OCI-LY1 (cell line): ENCODE data around the gene CAMTA1.

Experiments used
- H2AFZ ChIP-seq: fragments of 200-600 bp; sonication (generic), shearing (Covaris generic); 2 replicates; pipeline ENCODE4 v1.6.0; 2014; ENCODE audit warnings: antibody characterized with exemption, mild to moderate bottlenecking, low read length
- H3F3A ChIP-seq: fragments of 200-600 bp; sonication (generic), shearing (Covaris generic); 2 replicates; pipeline ENCODE4 v1.6.0; 2014; ENCODE audit warnings: mild to moderate bottlenecking, antibody characterized with exemption, low read length, moderate library complexity; ENCODE audit not compliant: insufficient read depth
- H3K27ac ChIP-seq: fragments of 200-600 bp; sonication (generic); 2 replicates; pipeline ENCODE4 v1.5.1; 2014; ENCODE audit warnings: low read length, mixed run types, mild to moderate bottlenecking, low read depth; ENCODE audit not compliant: poor library complexity, severe bottlenecking
- H3K27me3 ChIP-seq: fragments of 200-600 bp; sonication (generic); 2 replicates; pipeline ENCODE4 v1.6.0; 2014; ENCODE audit warnings: antibody characterized with exemption, mild to moderate bottlenecking, low read length, moderate library complexity; ENCODE audit not compliant: insufficient read depth
- H3K36me3 ChIP-seq: fragments of 200-600 bp; sonication (generic); 2 replicates; pipeline ENCODE4 v1.6.1; 2014; ENCODE audit warnings: mild to moderate bottlenecking, antibody characterized with exemption, low read length, moderate library complexity, mixed read lengths; ENCODE audit not compliant: insufficient read depth
- H3K4me1 ChIP-seq: fragments of 200-600 bp; sonication (generic); 2 replicates; pipeline ENCODE4 v1.5.1; 2014; ENCODE audit warnings: mild to moderate bottlenecking, low read length, moderate library complexity; ENCODE audit not compliant: insufficient read depth, severe bottlenecking
- H3K4me2 ChIP-seq: fragments of 200-600 bp; sonication (generic), shearing (Covaris generic); 2 replicates; pipeline ENCODE4 v1.6.1; 2014; ENCODE audit warnings: low read length
- H3K4me3 ChIP-seq: fragments of 200-600 bp; sonication (generic); 2 replicates; pipeline ENCODE4 v1.5.1; 2014; ENCODE audit warnings: low read length, low read depth, mild to moderate bottlenecking, mixed read lengths; ENCODE audit not compliant: poor library complexity, severe bottlenecking
- H3K79me2 ChIP-seq: fragments of 200-600 bp; shearing (Covaris generic); 2 replicates; pipeline ENCODE4 v1.6.1; 2016; ENCODE audit warnings: mixed run types, low read length, mixed read lengths; ENCODE audit not compliant: insufficient read depth
- H3K9ac ChIP-seq: fragments of 200-600 bp; sonication (generic), shearing (Covaris generic); 2 replicates; pipeline ENCODE4 v1.6.1; 2014; ENCODE audit warnings: mild to moderate bottlenecking, low read length, mixed read lengths
- H3K9me2 ChIP-seq: fragments of 200-600 bp; sonication (generic), shearing (Covaris generic); 2 replicates; pipeline ENCODE4 v1.6.1; 2014; ENCODE audit warnings: low read depth, mild to moderate bottlenecking, low read length, mixed read lengths
- H3K9me3 ChIP-seq: fragments of 200-600 bp; shearing (Covaris generic); 2 replicates; pipeline ENCODE4 v1.6.1; 2014; ENCODE audit warnings: low read length, mixed read lengths
- H4K20me1 ChIP-seq: fragments of 200-600 bp; sonication (generic), shearing (Covaris generic); 2 replicates; pipeline ENCODE4 v1.6.0; 2016; ENCODE audit warnings: mild to moderate bottlenecking, low read length; ENCODE audit not compliant: insufficient read depth
- CTCF ChIP-seq: fragments of 200-600 bp; sonication (generic), shearing (Covaris generic); IDR thresholded peaks from 2 replicates; pipeline ENCODE4 v1.5.1; 2017; ENCODE audit warnings: mild to moderate bottlenecking, antibody characterized with exemption, low read length, moderate library complexity, mixed read lengths
- EZH2 ChIP-seq: fragments of 200-600 bp; sonication (generic), shearing (Covaris generic); IDR thresholded peaks from 2 replicates; pipeline ENCODE4 v1.8.0; 2017; ENCODE audit warnings: borderline replicate concordance, mixed run types, mild to moderate bottlenecking, antibody characterized with exemption, low read length, moderate library complexity, mixed read lengths

CAMTA1 gene

DNA sequence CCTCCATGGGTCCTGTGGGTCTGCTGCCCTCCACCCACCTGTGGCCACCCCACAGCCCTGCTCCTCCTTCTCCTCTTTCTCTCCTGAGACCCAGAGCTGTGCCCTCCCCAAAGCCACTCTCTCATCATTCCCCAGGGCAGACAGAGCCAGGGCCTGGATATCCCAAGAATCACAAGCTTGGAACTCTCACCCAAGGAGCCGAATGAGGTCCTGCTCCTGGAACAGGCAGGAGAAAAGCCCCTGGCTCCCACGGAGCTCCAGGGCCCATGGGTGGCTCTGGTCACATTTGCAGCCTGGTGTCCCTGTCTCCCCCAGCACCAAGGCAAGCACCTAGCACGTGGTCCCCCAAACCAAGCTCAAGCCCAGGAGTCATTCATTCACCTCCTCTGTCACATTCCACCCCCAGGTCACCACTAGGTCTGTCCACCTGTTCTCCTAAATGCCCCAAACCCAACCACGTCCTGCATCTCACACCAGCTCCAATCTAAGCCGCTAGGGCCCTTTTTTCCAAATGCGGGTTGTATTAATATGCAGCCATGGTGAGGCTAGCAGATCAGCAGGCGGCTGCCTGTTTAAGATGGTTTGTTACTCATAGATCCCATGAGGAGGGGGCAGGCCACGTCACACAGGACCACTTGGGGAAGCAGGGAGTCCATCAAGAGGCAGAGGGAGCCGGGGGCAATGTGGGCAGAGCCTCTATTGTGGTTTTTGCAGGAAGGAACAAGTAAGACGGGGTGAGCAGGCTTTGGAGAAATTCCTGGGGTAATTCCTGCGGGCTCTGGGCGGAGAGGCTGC is 770.3 kb downstream of the CAMTA1 start:
- H2AFZ ChIP-seq, result no peak overlapping the region
- no peaks in the 10 kb centered on the region for H3K79me2 ChIP-seq
- H3K9ac ChIP-seq, result no peak overlapping the region
- H3K4me2 ChIP-seq, result no peak overlapping the region
- TF ChIP-seq CTCF (no peak), EZH2 (no peak)
- no peaks in the 10 kb centered on the region for H3K4me1 ChIP-seq
- no peak overlapping the region for H3K4me3 ChIP-seq
- H4K20me1 ChIP-seq, result no peaks in the 10 kb centered on the region
- H3K27ac ChIP-seq, result no peak overlapping the region
- no peaks in the 10 kb centered on the region for H3K9me2 ChIP-seq
- no peaks in the 10 kb centered on the region for H3K36me3 ChIP-seq
- no peaks in the 10 kb centered on the region for H3K9me3 ChIP-seq
- no peaks in the 10 kb centered on the region for H3F3A ChIP-seq
- no peaks in the 10 kb centered on the region for H3K27me3 ChIP-seq

GRCh38 chr1:7557301-7557891 is 772.1 kb downstream of the CAMTA1 start:
- Histone ChIP-seq H3K4me3 (no peak overlapping the region), H3K4me2 (no peak overlapping the region), H3F3A (no peaks in the 10 kb centered on the region), H2AFZ (no peak overlapping the region), H3K4me1 (no peaks in the 10 kb centered on the region), H3K9me2 (no peaks in the 10 kb centered on the region), H4K20me1 (no peaks in the 10 kb centered on the region), H3K9ac (no peak overlapping the region), H3K79me2 (no peaks in the 10 kb centered on the region), H3K27ac (no peak overlapping the region), H3K9me3 (no peaks in the 10 kb centered on the region), H3K27me3 (no peaks in the 10 kb centered on the region), H3K36me3 (no peaks in the 10 kb centered on the region)
- TF ChIP-seq CTCF, result no peak

- Histone ChIP-seq H3K36me3 (no peaks in the 10 kb centered on the region), H3K4me2 (no peak overlapping the region)
Observed at GRCh38 chr1:7558041-7558461, 772.8 kb downstream of the CAMTA1 start.

More at GRCh38 chr1:7558041-7558461, 772.8 kb downstream of the CAMTA1 start:
- no peak overlapping the region for H2AFZ ChIP-seq
- H3K9ac ChIP-seq, result no peak overlapping the region
- no peak overlapping the region for H3K4me3 ChIP-seq
- no peaks in the 10 kb centered on the region for H3K9me2 ChIP-seq
- H3K79me2 ChIP-seq, result no peaks in the 10 kb centered on the region
- TF ChIP-seq CTCF (no peak), EZH2 (no peak)
- H3K9me3 ChIP-seq, result no peaks in the 10 kb centered on the region
- H4K20me1 ChIP-seq, result no peaks in the 10 kb centered on the region
- no peaks in the 10 kb centered on the region for H3F3A ChIP-seq
- H3K27ac ChIP-seq, result no peak overlapping the region
- no peaks in the 10 kb centered on the region for H3K27me3 ChIP-seq
- no peaks in the 10 kb centered on the region for H3K4me1 ChIP-seq
